ENCODE measurements around the gene GPR26.
"Not testable (repeated sequence)": the region's sequence is repeated elsewhere in the genome, so short reads cannot be mapped to it uniquely, and the experiment has no call there.

GPR26 gene

DNA sequence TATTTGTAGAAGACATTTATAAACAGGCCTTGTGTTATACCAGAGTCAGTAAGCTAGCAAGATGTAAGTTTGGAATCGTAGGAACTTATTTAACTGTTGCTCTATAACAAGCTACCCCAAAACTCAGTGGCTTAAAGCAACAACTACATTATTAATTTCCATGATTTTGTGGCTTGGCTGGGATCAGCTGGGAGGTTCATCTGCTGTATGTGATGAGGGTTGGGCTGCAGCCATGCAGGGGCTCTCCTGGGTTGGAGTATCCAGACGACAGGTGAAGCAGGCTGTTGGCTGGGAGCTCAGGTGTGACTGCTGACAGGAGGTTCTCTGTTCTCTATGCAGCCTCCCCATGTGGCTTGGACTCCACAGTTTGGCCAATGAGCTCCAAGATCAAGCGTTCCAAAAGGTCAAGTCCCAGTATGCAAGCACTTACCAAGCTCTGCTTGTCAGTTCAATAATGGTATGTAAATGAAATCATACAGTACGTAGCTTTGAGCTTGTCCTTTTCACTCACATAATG lies 52.4 kb downstream of the GPR26 start:
- DNase-seq: no peak

DNA sequence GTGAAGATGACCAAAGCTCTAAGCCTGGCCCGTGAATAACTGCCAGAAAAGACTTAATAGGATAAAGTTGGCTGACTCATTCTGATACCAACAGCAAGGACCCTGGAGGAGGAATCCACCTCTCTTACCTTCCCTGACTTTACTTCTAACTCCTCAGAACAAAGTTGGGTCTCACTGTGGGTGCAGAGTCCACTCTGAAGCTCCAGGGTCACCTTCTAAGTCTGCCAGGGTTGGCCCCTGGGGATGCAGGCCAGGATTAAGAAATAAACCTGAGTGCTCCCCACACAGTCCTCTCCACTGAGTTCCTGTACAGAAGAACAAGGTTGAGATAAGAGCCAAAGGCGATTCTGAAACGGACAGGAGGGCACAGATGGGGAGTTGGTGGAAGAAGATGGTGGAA lies 54.4 kb downstream of the GPR26 start:
- no peak for DNase-seq

DNA sequence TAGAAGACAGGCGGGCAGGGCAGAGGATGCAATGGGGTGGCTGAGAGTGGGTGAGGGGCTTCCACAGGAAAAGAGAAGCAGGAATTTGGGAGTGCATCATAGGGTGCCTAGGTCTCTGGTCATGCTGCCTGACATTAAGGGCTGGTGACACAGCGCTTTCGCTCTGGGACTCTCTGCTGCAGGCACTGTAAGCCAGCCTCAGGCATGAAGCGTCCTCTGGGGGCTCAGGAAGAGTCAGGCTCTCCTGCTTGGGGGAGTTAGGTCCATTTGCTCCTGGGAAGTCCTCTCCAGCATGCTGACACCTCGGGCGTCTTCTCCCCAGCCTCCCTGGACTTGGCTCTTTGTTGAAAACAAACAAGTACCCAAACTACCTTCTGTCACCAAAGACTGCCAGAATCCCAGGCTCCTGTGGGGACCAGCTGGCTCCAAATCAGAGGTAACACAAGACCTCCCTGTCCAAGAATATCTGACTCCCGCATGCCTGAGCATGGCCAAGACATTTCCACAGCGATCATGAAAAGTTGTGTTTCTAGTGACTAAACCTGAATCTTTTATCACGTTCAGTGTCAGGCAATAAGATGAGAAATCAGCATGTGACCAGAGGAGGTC lies 55.4 kb downstream of the GPR26 start:
- no peak for DNase-seq

DNA sequence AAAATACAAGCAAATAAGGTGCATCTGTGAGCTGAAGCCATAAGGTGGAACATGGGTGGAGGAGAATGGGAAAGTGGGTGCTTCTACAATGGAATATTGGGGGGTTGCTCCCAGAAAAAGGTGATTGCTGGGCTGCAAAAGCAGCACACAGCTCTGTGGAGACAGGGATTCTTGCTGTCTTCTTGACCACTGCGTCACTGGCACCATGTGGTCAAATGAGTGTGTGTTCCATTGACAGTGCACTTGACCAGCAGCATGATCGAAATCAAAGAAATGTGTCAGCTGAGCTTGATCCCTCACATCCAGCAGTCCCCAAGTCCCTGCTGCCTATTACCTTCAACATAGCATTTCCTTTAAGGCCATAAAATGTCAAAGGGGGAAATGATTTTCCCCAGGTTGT lies 56.2 kb downstream of the GPR26 start:
- no peak for DNase-seq

DNA sequence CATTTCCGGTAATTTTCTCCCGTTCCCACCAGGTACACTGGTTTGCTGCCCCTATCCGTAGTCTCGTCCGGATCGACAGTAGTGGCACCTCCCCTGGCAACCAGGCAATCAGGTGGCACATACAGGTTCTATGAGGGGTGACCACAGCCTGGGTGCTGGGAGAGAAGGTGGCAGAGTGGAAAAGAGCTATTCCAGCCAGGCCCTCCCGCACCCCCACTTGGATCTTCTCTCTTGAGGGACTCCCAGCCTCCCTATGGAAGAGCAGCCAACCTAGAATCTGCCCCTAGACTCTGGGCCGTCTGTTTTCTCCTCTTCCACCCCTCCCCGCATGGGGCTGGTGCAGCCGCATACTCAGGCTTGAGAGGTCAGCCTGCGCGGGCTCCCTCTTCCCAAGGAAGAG lies 58.6 kb downstream of the GPR26 start:
- DNase-seq: no peak

DNA sequence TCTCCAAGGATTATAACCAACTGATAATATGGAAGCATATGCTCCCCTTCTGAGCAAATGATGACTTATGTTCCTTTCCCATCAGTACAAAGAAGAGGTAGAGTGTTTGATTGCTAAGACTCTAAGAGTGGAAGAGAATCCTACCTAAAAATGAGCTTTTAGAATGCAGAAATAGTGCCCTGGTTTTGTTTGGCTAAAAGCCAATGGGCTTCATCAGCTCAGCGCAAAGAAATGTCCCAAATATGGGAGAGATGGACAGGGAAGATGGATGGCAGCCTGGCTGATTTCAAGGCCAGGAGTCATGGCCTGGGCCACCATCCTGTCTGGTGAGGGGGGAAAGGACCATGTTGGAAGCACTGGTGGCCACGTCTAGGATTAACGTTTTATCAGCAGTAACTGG lies 60.2 kb downstream of the GPR26 start:
- DNase-seq: no peak

DNA sequence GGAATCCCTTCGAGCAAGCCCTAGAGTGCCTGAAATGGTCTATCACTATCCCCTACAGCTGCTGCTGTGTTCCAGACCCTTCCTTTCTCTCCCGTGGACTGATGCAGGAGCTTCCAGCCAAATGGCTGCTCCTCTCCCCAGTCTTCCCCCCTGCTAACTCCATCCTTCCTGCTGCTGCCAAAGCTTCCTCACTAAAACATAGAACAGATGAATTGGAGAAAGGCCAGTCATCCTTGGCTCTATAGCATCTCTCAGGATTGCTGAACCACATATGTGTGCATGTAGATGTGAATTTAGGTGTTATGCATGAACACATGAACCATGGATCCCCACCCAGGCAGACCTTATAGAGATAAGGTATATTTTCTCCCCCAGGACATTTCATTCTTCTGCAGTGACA lies 60.7 kb downstream of the GPR26 start:
- DNase-seq: no peak

DNA sequence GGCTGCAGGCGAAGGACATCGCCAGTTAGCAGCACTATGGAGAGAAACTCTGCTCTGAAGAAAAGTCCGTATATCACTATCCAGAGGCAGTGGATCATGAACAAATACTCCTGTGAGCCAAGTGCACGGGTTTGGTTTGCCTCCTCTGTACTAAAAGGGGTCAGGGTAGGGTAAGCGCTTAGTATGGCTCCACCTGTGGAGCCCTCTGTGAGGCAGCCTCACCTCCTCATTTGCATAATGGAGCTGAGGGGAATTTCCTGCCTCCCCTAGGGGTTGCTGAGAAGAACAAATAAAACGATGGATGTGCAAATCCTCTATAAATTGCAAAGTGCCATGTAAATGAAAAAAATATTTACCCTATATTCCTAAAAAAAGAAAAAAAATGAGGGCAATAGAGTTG lies 63.4 kb downstream of the GPR26 start:
- DNase-seq: no peak

DNA sequence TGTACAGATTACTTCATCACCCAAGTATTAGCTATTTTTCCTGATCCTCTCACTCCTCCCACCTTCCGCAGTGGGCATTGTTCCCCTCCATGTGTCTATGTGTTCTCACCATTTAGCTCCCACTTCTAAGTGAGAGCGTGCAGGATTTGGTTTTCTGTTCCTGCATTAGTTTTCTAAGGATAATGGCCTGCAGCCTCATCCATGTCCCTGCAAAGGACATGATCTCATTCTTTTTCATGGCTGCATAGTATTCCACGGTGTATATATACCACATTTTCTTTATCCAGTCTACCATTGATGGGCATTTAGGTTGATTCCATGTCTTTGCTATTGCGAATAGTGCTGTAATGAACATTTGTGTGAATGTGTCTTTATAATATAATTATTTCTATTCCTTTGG lies 70.8 kb downstream of the GPR26 start:
- DNase-seq: not testable (repeated sequence)

DNA sequence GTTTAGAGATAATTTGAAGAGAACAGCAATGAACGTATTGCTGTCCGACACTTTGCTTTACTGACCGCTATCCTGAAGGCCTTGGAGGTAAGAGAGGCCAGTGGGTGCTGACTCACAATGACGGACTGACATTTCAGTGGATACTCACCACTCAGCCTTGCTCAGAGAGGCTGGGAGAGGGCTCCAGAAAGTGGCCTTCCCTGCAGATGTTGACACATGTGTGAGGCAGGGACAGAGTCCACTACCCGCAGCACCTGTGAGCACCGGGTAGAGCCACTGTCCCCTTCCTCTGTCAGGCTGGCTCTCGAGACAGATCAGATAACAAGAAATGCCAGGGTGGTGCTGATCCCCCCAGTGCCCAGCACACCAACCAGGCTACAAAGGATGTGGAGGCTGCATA lies 75.0 kb downstream of the GPR26 start:
- DNase-seq: no peak

DNA sequence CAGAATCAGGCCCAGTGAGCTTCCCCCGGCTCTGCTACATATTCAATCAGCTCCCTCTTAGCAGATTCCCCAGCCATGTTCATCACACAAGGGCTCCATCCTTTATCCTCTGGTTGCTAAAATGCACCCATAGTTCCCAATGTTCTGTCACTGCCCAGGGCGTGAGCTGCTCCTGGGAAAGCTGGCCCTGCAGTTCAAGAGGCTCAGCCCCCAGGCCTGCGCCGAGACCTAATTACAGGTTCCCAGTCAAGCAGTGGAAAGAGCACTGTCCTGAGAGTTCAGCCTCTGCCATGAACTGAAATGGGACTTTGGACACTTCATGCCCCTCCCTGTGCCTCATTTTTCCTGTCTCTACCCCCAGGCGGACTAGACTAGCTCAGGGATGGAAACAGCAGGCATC lies 75.6 kb downstream of the GPR26 start:
- no peak for DNase-seq

DNA sequence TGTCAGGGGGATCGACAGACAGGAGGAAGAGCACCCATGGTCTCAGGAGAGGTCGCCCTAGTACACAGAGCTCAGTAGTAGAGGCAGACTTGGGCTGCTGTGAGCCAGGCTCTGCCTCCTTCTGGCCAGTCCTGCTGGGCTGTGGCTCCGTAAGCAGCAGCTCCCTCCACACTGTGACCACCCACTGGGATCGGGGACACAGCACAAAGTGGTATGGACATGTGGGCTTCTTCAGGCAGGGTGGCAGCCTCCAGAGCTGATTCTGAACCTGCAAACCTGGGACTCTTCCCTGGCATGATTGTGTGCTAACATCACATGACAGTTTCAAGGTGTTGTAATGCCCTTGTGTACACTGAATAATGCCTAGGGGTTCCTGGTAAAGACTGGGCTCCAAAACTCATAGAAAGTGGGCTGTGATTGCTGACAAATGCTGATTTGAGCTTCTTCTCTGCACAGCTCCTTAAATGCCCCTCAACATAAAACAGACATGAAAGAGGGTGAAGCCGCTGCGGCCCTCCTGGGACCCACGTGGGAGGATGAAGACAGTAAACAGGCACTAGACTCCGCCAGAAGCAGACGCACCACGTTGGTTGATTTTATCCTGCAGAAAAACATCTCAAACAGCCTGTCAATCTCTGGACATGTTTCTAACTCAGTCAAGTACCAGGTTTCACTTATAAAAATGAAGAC lies 76.7 kb downstream of the GPR26 start:
- no peak for DNase-seq

DNA sequence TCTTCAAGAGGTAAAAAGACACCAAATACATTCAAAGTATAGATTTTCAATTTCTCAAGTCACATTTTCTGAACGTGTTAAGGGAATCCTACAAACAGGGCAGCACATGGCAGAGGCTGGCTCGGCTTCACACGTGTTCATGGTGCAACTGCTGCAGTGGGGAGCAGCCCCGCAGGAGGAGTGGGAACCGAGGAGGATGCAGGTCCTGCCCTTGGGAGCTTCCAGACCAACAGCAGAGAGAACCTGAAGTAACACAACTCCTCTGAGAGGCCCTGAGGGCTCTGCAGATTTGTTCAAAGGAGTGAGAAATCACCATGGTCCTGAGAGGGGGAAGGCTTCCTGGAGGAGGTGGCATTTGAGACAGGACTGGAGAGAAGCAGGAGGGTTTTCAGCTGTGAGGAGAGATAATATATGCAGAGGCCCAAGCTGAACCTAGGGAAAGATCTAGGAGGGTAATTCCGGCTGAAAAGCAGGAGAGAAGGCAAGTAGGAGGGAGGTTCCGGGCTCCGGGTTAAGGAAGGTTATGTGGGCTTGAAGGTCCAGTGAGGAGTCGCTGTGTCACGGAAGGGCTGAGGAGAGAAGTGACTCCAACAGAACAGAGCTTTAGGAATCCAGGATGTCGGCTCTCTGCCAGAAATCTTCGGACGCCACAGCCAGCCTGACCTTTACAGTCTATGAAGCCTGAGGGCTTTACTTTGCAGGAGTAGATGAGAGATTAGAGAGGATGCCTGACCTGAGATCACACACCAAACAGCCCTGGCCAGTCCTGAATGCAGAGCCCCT lies 77.5 kb downstream of the GPR26 start:
- no peak for DNase-seq

DNA sequence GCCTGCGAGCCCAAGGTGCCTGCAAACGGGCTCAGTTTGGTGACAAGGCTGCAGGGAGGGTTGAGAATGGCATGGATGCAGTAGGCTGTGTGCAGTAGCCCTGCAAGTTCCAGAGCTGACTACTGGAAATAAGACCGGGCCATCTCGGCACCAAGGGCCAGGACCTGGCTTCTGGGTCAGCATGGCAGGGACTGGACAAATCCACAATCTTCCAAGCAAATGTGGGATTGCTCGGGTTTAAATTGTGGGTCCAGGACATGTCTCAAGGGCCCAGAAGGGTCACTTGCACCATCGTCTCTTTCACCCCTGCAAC lies 78.0 kb downstream of the GPR26 start:
- DNase-seq: no peak
